ENCODE measurements around the gene PAX2. TPM values are rescaled to one million over a fixed set of nuclear protein-coding genes. Genes with fewer than 3 reads are reported as not detected.

The PAX2 gene
- total and polyA plus RNA-seq, 2 of the 13 experiments (the other 11 are each of a cell fraction or from before 2014, with no cell fraction given), result not detected

- H3K9ac ChIP-seq (ENCODE audit: insufficient read depth, low read depth, low read length), result no peak overlapping the region
- H3K79me2 ChIP-seq (ENCODE audit: insufficient read depth, low read length), result no peaks in the 10 kb centered on the region
- in situ Hi-C loops (cut with HindIII; ENCODE audit: extremely low pct_ligation_motif_present, low pct_unique_long_range_greater_than_20kb) (no loop called here), intact Hi-C loops (cut with micrococcal nuclease; ENCODE audit: unreplicated experiment) (no loop called here)
- BruUV-seq (replicated peaks), result no TSS peak
- peaks cover 38 to 94% of the 10 kb centered on the region in 2 experiments for H3K27me3 ChIP-seq (ENCODE audit: control insufficient read depth in 1 of 2, insufficient read depth in 2 of 2, low read length in 2 of 2)
- CTCF ChIA-PET (ENCODE audit: low intra/inter-chr PET ratio, low total read pairs), result no interaction called here
- no peak overlapping the region for H3K4me2 ChIP-seq (ENCODE audit: low read depth, low read length)
- TF ChIP-seq ZKSCAN5 (CRISPR knock-in tag; IDR thresholded peaks at IDR 0.05) (no peak), NPAS2 (CRISPR knock-in tag; IDR thresholded peaks at IDR 0.05; ENCODE audit: borderline replicate concordance) (no peak), ZNF770 (CRISPR knock-in tag; IDR thresholded peaks at IDR 0.05) (no peak), ZGPAT (CRISPR knock-in tag; IDR thresholded peaks at IDR 0.05) (no peak), KDM2A (CRISPR knock-in tag; IDR thresholded peaks at IDR 0.05; ENCODE audit: borderline replicate concordance, low read depth) (no peak), ZNF282 (IDR thresholded peaks at IDR 0.05; ENCODE audit: partially characterized antibody) (no peak), EED (CRISPR knock-in tag; IDR thresholded peaks at IDR 0.05) (no peak), ZNF883 (CRISPR knock-in tag; IDR thresholded peaks at IDR 0.05; ENCODE audit: not compliant biosample characterization) (no peak), NKX3-1 (CRISPR knock-in tag; IDR thresholded peaks at IDR 0.05) (no peak), ELF1 (CRISPR knock-in tag; IDR thresholded peaks at IDR 0.05) (no peak), ZNF615 (CRISPR knock-in tag; IDR thresholded peaks at IDR 0.05; ENCODE audit: borderline replicate concordance) (no peak)
- DNase-seq (ENCODE audit: low spot score) (no peak), ATAC-seq (no peak), FAIRE-seq (no peak)
- H4K20me1 ChIP-seq (ENCODE audit: insufficient read depth, low read length), result peaks cover 2% of the 10 kb centered on the region; the same call in 1 of the 2 replicates
- H2AFZ ChIP-seq (ENCODE audit: low read length), result no peak overlapping the region
- H3K4me1 ChIP-seq (ENCODE audit: insufficient read depth, low read length), result 0 out of 2 replicates have a peak, but pooled peaks cover 2% of the 10 kb centered on the region
- no peak overlapping the region for H3K4me3 ChIP-seq (replicated peaks in 1 of 3; ENCODE audit: insufficient read depth in 1 of 3, low read depth in 2 of 3, low read length in 3 of 3)
- H3K9me3 ChIP-seq (ENCODE audit: low read length), result no peaks in the 10 kb centered on the region
- 14% methylated on average over 18 of the region's 56 CpGs for WGBS (ENCODE audit: low lambda C conversion rate)
- POLR2A ChIA-PET, result no interaction called here
- no peaks in the 10 kb centered on the region for H3K36me3 ChIP-seq (replicated peaks in 1 of 2; ENCODE audit: control insufficient read depth in 1 of 2, insufficient read depth in 2 of 2, low read length in 2 of 2)
- no peak overlapping the region for H3K27ac ChIP-seq (ENCODE audit: extremely low read length, insufficient read depth, low read length)
Observed at GRCh38 chr10:100748231-100749058, 3.1 kb downstream of the PAX2 start.

Data from HepG2 (cell line).